Suppressor macrophage (primary cell): ENCODE data around the gene DNM3.
A peak's percentile ranks its signal among the peaks of the same experiment; 100 is the strongest.
"Not testable (repeated sequence)": the region's sequence is repeated elsewhere in the genome, so short reads cannot be mapped to it uniquely, and the experiment has no call there.

Experiments used
- DNase-seq, 4 experiments: peaks; one replicate each; pipeline ENCODE4 v3.0.0-alpha.2; 2020 to 2022

The DNM3 gene

DNA sequence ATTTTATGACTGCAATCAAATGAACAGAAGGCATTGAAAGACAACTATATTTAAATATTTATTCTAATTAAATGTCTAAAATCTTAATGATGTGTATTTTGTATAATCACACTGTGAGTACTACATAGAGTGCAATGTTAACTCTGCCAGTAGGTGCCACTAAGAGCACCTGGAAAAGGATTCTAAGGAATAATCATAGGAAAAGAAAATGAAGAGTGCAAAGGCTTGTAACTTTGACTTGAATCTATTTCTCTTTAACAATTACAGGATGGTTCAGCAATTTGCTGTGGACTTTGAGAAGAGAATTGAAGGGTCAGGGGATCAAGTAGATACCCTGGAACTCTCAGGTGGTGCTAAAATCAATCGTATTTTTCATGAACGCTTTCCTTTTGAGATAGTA, 200.4 kb downstream of the DNM3 start:
- peak in 1 of 4 experiments; percentile 2 for DNase-seq

DNA sequence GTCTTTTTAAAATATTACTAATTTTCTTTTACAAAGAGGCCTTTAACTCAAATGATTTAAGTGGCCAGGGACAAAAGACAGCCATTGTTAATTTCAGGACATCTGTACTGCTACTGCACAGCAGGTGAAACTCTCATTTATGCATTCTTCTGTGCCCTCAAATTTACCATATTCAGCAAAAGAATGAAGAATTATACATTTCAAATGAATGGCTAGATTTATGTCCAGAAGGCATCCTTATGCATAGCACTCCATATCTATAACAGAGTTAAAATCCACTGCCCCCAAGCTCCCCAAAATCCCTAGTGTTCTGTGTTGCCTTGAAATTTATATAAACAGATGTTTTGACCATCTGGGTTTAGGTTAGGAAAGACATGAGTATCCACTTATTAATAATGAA, 202.6 kb downstream of the DNM3 start:
- no peak for DNase-seq

DNA sequence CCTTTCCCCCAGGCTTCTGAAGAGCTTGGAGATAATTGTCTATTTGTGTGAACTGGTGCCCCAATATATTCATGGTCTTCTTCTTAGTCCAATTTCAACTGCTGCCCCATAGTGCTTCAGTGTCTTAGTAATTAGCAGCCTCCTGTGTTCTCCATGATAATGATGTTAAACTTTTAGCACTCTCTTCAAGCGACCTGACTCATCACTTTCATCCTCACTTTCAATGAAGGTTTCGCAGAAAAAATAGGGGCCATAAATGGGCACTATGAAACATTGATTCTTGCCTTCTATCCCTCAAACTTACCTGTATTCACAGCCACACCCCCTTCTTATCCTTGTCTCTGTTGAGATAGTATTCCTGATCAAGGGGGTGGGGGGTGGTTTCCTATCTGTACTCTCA, 210.6 kb downstream of the DNM3 start:
- DNase-seq, result no peak

DNA sequence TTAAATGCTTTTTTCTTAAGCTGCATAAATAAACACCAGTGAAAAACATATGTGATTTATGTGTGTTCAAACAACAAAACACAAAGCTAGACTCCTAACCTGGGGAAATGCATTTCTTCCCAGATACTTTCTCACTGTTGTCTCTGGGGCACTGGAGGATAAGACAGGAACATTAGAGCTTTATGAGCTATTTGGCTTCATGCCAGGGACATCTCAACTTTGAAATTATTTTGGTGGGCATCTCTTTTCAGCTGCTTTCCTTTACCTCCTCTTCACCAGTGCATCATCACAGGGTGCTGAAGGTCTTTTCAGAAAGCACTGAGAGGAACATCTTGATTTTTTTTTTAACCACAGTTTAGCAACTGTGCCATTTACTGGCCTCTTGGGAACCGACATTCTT, 212.9 kb downstream of the DNM3 start:
- peak in 1 of 4 experiments; percentile 3 for DNase-seq

DNA sequence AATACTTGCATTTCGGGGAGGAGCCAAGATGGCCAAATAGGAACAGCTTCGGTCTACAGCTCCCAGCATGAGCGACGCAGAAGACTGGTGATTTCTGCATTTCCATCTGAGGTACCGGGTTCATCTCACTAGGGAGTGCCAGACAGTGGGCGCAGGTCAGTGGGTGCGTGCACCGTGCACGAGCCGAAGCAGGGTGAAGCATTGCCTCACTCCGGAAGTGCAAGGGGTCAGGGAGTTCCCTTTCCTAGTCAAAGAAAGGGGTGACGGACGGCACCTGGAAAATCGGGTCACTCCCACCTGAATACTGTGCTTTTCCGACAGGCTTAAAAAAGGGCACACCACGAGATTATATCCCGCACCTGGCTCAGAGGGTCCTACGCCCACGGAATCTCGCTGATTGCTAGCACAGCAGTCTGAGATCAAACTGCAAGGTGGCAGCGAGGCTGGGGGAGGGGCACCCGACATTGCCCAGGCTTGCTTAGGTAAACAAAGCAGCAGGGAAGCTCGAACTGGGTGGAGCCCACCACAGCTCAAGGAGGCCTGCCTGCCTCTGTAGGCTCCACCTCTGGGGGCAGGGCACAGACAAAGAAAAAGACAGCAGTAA, 214.6 kb downstream of the DNM3 start:
- DNase-seq, result not testable (repeated sequence)

DNA sequence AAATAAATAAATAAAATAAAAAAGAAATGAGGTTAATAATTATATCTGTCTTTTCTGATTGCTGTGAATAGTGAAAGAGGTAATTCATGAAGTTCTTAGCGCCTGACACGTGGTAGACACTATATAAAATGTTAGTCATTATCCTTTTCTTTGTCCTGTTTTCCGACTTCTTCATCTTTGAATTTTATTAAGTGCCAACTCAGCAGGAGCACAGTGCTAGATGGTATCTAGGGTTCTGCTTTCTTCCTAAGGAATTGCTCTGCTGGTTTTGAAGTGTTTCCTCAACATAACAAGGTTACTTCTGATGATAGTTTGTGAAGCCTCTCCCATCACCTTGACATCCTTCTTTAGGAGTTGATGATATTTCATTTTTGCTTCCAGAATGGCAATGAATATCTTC, 227.0 kb downstream of the DNM3 start:
- DNase-seq, result peak in 2 of 4 experiments; percentile 3 to 12

DNA sequence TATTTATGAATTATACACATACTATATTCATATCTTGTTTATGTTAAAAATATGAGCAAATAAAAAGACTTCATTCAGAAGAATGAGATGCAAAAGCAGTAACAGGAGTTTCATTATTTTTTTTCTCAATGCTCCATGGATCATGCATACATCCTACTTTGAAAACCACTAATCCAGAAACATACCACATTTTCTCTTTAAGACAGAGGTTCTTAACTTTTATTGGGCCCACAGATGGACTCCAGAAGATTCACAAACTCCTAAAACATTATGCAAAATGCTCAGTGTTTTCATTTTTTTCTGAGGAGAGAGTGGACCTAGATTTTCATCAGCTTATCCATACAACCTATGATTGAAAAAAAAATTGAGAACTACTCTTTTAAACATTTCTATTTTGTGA, 227.8 kb downstream of the DNM3 start:
- no peak for DNase-seq

DNA sequence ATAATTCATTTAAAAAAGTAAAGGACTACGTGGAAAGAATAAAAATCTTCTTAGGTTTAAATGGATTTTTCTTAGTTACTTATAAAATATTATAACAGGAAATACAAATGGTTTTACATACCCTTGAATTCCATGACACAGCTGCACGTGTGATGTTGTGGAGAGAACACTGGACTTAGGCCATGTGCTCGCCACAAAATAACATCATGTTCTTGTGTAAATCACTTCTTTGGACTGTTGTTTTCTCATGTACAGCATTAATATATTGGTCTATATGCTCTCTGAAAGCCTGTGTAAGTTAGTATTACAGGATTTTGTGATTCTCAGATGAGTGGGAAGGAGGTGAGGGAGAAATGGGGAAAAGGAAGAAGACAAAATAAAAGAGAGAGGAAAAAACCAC, 228.2 kb downstream of the DNM3 start:
- DNase-seq, result no peak

DNA sequence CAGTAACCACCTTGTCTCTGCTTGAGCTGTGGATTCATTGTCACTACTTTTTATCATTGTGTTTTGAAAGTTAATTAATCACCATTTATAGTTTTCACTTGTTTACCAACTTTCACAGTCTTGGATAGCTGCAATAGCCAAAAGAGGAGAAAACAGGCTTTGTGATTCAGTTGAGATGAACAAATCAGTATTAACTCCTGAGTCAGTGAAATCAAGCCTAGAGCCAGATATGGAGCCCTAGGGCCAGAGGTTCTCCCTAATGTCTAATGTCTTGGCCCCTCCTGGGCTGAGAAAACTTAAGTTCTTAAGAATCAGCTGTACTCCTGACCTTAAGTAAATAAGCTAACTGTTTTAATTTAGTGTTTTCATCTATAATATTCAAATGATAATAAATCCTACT, 228.8 kb downstream of the DNM3 start:
- DNase-seq, result no peak

DNA sequence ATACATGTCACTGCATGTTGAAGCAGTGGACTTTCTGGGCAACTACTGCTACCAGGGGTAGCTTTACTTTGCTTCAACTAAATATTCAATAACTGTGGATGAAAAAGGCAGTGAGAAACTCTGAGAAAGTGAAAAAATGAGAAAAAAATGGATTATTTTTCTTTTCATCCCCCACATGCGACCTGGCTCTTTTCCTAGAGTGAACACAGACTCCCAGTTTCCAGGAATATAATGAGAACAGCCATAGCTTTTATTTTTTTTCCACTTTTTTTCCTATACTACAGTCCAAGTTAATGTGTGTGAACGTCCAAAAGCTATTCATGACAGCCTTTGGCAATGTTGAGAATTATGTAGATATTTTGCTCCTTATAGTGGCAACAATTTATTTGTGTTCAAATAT, 230.4 kb downstream of the DNM3 start:
- no peak for DNase-seq

DNA sequence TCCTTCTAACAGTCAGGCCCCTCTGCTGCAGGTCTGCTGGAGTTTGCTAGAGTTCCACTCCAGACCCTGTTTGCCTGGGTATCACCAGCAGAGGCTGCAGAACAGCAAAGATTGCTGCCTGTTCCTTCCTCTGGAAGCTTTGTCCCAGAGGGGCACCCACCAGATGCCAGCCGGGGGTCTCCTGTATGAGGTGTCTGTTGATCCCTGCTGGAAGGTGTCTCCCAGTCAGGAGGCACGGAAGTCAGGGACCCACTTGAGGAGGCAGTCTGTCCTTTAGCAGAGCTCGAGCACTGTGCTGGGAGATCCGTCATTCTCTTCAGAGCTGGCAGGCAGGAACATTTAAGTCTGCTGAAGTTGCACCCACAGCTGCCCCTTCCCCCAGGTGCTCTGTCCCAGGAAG, 238.6 kb downstream of the DNM3 start:
- not testable (repeated sequence) for DNase-seq

DNA sequence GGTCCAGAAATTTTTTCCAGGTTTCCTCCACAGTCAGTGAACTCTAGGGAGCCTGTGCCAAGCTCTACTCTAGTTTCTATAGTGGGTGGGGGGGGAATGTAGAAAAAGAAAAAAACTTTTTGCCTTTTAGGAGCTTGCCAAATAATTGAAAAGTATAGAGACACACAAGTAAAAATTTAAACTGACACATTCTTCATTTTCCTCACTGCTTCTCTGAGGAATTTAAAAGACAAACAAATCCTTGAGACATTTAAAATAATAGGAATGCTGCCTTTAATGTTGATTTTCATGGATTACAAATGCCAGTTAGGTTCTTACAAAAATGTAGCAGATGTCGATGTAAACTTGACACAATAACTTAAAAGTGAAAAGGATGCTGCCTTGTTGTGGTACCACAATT, 241.9 kb downstream of the DNM3 start:
- DNase-seq, result no peak

DNA sequence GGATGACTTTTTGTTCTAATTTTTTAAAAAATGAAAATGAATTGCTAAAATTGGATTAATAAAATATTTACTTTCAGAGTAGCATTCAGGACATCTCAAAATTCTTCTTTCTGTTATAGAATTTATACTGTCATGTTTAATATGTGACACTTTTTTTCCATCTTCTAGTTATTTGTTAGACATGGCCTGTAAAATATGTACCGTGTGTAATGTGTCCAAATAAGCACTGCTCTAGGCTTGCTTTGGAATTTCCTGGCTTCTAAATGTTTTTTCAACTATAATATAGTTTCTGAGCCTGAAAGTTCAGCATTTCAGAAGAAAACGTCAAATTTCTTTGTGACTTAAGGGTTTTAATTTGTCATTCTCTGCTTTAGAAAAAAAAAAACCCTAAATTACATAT, 243.6 kb downstream of the DNM3 start:
- no peak for DNase-seq

DNA sequence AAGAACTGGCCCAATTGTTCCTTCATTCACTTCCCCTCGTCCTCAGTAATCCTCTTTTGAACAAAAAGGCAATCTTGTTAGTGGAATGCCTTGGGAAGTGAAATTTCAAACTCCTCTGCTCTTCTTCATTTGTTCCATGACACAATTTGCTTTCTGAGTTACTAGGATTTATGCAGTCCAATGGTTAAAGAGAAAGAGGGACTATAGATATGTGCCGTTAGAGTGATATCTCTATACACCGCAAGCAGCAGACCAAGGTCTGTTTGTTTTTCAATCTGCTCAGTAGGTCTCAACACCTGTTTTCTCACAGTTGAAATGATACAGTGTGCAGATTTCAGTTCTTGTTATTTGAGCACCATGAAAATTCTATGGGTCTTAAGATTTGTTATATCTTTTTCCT, 244.0 kb downstream of the DNM3 start:
- DNase-seq, result no peak

DNA sequence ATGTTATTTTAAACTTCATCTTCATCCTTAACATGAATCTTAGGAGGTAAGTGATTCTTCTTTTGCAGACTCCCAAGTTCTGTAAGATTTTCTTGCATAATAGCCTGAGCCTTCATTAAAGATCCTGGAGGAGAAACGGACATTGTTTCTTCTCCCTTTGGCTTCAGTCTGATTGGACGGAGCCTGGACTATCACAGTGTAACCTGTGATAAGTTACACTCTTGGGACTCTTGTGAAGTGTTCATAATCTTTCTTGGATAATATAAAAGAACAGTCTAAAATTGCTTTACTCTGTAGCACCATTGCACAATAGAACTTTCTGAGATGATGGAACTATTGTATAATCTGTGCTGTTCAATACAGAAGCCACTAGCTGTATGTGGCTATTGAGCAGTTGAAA, 244.8 kb downstream of the DNM3 start:
- DNase-seq, result no peak

DNA sequence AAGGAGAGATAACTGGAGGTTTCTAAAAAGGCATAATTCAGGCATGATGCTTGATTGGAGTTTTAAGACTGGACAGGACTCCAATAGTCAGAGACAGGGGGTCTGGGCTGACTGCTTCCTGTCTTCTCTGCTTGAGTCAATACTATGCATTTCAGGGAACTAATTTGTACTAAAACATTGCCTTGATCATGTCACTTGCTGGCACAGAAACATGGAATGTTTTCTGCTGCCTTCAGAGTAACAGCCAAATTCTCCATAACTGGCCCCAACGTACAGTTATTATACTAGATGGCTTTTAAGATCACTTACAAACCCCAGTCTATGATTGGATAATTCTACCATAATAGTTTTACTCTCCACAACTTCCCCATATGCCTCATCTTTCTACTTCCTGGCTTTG, 247.0 kb downstream of the DNM3 start:
- peak in 1 of 4 experiments; percentile 5 for DNase-seq

DNA sequence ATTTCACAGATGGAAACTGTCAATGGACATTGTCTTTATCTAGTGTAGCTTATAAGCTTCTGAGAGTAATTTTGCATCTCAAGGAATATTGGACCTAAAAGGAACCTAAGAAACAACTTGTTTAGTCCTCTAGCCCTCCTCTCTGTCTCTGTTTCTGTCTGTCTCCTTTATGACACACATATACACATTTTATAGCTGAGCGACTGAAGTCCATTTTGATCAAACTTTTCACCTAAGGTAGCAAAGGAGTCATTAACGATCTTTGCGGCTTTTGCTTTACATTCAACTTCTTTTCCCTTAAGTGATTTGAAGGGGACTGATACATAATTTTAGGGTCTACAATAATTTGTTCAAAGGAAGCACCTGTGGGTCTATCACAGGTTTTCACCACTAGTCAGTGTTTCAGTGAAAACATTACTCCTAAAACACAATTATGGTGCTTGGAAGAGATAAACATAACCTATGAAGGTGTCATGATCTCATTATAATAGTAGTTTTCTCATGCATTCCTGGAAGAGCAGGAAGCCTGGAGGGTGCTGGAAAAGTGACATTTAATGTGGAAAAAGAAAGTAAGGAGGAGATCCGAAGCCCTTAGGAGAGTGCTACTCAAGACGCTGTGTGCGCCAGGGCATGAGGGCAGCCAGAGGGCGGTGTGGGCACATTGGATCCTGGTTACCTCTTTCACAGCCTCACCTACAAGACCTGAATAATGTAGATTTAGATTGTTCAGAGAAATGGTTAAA, 248.6 kb downstream of the DNM3 start:
- peak; percentile 22 to 49 (median 40) for DNase-seq

DNA sequence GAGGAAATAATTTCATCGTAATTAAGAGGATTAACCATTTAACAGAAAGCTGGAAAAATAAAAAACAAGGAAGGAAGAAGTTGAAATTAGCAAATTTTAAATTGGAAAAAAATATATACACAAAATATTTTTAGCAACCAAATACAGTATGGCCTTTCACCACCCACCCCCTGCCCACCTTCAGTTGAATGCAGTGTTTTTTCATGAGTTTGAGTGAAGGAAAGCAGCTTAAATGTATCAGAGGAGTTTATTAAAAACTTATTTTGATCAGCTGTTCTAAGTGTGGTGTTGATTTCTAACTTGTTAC, 249.2 kb downstream of the DNM3 start:
- no peak for DNase-seq

DNA sequence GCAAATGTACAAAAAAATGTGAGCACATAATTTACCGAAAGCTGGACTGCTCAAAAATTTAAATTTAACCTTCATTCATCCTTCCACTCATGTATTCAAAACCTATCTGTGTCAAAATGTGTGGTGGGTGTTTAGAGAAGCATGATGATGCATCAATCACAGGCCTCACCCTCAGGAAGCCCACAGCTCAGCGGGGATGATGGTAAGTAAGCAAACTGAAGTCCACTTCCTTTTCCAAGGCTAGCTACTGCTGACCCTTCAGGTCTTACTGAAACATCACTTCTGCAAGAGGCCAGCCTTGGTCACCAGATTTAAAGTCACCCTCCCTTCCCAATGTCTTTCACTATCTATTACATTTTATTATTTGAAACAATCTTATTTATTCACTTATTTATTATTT, 254.5 kb downstream of the DNM3 start:
- DNase-seq, result peak; percentile 71 to 91 (median 82)

DNA sequence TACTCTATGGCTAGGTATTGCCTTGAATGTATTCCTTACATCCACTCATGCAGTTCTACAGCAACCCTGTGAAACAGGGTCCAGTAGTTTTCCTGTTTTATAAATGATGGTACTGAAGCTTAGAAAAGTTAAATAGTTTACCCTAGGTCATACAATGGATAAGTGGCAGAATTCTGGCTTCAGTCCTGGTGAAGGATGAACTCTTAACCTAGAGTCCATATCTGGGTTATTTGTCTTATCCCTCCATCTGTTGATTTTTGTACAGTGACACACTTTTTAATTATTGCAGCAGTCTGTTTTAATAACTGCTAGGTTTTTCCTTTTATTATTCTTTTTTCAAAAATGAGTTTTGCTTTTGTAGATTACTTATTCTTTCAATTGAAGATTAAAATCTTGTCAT, 263.9 kb downstream of the DNM3 start:
- no peak for DNase-seq

DNA sequence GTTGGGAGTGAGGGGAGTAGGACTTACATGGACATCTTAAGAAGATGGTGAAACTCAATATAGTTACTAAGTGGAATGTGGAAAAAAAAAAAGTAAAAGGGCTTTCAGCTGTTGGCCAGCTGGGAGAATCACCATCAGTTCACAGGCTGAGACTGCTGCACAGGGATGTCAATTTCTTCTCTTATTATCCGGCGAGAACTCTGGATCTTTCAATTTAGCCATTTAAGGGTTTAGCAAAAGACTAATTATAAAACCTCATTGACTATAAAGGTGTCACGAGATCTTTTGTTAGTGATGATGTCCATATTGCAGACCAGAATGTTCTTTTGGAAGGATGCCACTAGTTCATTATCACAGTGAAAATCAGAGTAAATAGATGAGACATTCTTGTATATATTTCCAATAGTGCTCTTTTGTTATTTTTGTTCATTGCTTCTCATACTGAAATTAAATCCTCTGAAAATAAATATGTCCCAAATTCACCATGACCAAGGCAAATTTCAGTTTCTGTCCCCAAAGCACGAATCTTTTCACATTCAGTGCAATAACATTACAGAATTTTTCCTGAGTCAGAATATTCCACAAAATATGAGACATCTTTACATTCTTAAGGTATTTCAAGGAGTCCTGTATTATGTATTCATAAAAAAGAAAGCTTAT, 266.1 kb downstream of the DNM3 start:
- DNase-seq, result no peak

DNA sequence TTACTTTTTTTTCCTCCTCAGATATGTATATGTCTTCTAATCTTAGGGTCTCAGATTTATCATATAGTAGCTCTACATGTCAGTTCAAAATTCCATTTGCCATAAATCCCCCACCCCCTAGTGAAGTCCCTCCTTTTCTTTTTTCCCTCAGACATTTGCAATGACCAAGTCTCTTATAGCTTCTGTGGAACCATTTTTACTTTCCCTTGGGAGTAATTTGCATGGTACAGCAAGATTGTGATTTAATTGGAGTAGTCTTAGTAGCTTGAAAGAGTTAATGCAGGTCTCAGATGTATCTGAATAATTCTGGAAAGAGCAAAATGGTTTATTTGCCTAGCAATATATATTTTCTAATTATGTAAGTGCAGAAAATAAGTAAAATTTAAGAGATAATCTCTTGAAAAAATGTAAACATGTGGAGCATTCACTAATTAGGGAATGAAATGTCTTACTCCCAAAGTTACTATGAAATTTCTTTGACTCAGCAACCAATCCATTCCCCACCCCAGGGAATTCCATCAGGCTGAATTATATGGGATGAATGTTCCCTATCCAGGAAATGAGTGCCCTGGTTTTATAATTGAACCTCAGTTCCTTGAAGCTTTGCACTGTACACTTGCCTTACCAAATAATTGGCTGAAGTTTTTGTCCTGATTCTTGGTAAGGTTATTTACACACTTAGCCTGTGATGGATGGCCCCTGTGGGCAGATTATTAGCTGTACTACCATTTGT, 267.0 kb downstream of the DNM3 start:
- no peak for DNase-seq

DNA sequence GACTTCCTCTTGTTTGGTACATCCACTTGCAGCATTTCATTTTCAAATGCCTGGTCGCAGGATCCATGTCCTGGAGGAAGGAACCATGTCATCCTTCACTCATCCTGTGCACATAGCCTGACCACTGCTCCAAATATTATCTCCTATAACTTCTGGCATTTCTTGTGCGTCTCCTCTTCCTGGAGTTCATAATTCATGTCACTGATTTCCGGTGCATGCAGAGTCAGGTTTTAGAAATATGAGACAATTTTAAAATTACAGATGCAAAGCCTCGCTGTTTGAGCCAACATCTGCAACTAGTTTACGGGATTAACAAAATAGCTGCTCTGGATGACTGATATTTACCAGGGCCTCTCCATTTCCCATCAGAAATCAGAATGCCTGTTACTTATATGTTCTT, 268.1 kb downstream of the DNM3 start:
- no peak for DNase-seq

DNA sequence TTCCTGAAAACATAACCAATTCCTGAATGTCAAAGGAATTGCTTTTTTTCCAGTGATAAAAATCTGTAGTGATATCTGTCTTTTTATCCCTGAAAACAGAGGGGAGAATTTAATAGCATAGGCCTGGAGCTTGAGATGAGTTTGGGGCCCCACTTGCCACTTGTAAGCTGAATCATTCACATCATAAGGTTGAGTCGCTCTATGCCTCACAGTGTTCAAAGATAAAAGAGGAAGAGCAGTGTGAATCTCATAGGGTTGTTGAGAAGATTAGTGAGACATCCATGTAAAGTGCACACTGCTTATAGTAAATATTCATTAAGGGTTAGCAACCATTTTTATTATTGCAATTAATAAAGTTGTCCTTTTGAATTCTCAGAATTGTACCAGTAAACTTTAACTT, 271.3 kb downstream of the DNM3 start:
- peak in 3 of 4 experiments; percentile 32 to 59 (median 35) for DNase-seq
